NB4 (cell line): ENCODE data around the gene TCF15.

Experiments
- MYC ChIP-seq: IDR thresholded peaks from 2 replicates; pipeline ENCODE4 v1.6.1; 2011; ENCODE audit warnings: low read depth, low read length
- POLR2A ChIP-seq: IDR thresholded peaks from 2 replicates; pipeline ENCODE4 v1.6.1; 2011; ENCODE audit warnings: mild to moderate bottlenecking; ENCODE audit not compliant: insufficient read length; ENCODE audit errors: extremely low read depth
- TF ChIP-seq, protein P1 (sequence below): IDR thresholded peaks from one replicate; pipeline ENCODE4 v1.5.1; 2012; ENCODE audit warnings: low read depth, low read length
- TF ChIP-seq, protein P2 (sequence below): IDR thresholded peaks from 2 replicates; pipeline ENCODE4 v1.6.1; 2011; ENCODE audit warnings: low read depth, low read length

DNA sequence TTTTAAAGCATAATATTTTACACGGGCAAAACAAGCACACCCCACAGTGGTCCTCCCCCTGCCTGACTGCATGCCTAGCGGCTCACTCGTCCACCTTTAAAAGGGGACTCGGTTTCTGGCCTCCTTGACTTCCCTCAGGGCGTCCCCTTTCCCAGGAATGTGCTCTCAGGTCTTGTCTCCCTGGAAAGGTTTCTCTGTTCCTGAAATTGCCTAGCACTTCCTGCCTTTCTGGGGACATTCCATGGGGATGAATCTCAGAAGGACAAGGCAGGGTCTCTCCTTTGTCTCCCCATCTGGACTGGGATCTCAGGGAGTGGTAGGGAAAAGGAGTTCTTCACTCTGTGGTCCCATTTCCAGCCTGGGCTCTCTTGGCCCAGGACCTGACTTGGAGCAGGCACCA, 4.9 kb downstream of the TCF15 start:
- TF ChIP-seq, protein P1, sequence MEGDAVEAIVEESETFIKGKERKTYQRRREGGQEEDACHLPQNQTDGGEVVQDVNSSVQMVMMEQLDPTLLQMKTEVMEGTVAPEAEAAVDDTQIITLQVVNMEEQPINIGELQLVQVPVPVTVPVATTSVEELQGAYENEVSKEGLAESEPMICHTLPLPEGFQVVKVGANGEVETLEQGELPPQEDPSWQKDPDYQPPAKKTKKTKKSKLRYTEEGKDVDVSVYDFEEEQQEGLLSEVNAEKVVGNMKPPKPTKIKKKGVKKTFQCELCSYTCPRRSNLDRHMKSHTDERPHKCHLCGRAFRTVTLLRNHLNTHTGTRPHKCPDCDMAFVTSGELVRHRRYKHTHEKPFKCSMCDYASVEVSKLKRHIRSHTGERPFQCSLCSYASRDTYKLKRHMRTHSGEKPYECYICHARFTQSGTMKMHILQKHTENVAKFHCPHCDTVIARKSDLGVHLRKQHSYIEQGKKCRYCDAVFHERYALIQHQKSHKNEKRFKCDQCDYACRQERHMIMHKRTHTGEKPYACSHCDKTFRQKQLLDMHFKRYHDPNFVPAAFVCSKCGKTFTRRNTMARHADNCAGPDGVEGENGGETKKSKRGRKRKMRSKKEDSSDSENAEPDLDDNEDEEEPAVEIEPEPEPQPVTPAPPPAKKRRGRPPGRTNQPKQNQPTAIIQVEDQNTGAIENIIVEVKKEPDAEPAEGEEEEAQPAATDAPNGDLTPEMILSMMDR, result no peak
- TF ChIP-seq POLR2A (no peak), MYC (no peak)
- TF ChIP-seq, protein P2, sequence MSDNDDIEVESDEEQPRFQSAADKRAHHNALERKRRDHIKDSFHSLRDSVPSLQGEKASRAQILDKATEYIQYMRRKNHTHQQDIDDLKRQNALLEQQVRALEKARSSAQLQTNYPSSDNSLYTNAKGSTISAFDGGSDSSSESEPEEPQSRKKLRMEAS, result no peak
